ENCODE data around the gene QSOX2.

The QSOX2 gene

DNA sequence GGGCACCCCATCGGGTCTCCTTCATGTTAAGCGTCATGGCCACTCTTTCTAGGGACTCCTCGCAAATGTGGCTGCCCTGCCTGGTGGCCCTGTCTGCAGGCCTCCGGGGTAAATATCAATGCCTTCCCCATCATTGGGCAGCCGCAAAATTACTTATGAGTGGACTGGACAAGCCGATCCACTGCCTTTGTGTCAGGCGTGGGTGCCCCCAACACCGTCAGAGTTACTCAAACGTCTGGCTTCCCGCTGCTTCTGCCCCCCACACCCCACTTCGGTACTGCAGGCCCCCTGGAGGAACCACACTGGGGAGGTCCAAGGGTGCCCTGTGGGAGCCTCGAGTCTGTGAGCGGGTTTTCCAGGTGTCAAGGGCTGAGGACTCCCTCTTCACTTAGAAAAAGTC is 44.4 kb downstream of the QSOX2 start:
- no peak for DNase-seq

DNA sequence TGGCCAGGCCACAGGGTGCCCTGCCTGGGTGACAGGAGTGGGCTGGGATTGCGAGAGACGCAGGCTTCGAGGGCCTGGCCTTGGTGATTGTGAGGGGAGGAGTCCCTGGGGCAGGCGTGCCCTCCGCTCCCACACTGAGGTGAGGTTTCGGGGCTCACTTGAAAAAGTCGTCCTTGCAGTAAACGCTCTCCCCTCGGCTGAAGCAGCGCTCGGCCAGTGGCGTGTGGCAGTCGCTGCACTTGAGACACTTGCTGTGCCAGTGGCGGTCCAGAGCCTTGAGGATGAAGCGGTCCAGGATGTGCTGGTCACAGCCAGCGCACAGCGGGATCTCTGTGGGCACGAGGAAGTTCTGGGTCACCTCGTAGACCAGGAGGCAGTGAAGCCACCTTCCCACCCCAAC is 45.2 kb downstream of the QSOX2 start:
- no peak for DNase-seq

DNA sequence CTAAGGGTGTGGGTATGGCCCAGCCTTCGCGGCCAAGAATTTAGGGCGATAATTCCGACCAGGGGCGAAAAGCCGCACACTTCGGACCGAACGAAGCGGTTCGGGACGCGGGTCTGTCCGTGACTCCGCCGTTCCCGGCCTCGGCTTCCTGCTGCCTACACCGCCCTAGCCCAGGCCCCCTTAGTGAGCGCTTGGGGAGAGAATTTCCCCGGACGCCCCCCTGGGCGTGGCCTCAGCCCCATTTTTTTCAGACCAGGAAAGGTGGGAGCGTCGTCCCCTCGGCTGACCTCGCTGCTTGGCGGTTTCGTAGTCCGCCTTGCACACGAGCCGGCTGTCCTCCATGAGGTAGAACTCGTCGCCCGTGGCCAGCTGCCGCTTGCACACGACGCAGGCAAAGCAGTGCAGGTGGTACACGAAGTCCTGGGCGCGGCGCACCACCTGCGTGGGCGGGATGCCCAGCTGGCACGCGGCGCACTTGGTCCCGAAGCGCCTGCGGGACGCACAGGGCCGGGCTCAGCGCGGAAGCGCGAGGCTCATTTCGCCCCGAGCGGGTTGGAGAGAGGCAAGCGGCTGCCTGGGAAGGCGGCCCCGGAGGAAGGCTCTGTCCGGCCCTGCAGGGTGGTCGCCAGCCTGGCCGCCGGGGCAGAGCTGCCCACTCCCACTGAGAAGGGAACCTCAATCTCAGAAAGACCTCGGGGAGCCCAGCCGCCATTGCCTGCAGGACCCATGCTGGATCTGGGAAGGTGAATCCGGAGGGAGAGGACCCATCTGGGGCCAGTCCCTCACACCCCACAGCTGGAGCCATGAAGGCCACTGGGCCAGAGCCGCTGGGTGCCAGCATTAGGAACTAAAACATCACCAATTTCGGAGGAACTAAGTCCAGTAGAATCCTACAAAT is 46.0 kb downstream of the QSOX2 start:
- no peak for DNase-seq

DNA sequence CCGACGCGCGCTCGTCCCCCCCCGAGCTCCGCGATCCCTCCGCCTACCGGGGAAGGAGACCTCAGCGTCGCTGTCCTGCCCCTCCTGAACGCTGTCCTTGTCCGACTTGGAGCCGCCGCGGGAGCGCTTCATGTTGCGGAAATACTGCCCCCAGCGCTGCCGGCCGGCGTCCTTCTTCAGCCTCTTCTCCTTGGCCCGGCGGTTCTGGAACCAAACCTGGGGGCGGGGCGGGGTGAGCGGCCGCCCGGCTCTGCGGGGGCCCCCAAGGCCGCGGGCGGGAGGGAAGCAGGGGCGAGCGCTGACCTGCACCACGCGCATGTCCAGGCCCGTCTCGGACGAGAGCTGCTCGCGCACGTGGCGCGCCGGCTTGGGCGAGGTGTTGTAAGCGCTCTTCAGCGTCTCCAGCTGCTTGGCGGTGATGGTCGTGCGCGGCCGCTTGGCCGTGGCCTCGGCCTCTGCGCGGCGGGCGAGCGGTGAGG is 47.0 kb downstream of the QSOX2 start:
- DNase-seq, result no peak

DNA sequence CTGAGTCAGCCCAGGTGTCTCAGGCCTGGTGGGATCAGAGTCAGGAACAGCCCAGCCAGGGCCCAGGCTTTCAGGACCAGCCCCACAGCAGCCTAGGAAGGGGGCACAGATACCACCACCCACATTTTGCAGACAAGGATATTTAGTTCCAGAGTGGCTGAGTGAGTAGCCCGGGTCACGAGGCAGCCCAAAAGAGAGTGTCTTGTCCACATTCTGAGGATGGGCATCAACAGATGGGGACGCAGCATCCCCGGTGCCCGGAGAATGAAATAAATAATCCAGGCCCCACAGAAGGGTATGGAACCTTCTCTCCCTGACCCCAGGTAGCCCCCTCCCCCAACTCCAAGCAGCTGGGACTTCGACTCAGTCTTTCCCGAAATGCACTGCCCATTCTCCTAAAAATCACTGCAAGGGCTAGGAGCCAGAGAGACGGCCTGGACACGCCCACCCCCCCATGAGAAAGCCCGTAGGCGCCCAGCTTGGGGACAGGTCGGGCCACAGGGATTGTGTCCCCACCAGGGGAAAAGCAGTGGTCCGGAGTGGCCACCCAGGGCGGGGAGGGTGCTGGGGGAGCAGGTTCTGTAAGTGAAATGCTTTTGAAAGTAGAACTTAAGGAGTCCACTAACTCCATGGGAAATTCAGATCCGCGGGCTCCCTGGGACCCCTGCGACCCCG is 47.5 kb downstream of the QSOX2 start:
- DNase-seq, result no peak

DNA sequence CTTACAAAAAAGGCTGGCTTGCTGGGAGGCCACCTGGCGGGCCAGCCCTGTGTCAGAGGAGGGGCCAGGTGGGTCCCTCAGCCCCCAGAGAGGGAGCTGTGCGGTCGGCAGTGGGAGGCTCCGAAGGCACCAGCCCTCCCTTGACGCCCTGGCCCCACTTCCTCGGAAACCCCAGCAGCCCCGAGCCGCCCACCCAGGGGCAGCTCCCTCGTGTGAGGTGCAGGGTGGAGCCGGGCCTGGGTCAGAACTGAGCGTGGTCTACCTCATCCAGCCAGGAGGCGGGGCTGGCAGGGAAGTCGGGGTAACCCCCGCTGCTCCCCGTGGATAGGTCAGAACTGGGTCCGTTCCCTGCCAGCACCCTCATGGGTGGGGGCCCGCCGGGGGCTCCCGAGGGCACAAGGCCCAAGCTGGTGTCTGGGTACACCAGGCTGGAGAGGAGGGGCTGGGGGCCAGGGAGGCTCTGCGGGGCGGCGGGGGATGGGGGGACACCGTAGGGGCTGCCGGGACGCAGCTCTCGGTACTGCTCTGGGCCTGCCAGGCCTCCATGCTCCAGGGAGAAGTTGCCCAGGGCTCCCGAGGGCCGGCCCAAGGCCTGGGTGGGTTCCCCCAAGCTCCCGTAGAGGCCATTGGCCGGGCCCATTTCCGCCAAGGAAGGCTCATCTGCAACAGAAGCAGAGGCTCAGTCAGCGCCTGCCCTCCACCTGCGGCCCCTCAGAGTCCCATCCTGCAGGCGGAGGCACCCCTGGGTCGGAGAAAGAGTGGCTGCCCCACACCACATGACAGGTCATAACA is 48.3 kb downstream of the QSOX2 start:
- DNase-seq, result no peak

DNA sequence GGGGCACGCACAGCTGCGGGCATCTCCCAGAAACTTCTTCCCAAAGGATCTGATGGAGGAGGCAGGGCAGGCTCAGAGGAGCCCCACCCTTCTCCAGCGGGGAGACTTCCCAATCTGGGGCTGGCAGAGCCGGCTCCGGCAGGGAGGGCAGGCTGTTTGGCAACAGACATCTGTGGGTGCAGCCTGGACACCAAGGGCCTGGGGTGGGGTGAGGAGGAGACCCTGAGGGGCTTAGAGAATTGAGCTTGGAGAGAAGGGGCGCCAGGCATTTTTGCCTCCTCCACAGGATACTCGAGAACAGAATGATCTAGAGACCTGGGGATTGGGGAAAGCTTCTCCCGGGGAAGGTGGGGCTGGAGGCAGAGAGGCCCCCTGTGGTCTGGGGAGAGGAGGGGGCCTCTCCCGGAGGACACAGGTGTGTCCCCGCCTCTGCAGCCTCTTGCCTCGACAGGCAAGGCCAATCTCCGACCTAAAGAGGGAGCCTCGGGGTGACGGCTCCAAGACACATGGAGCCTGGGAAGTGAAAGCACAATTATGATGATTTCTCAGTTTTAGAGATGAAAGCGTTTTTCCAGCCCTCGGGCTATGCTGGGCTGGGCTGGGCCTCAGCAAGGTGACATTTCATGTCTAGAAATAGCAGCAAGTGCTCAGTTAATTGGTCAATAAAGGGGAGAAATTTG is 49.1 kb downstream of the QSOX2 start:
- no peak for DNase-seq

DNA sequence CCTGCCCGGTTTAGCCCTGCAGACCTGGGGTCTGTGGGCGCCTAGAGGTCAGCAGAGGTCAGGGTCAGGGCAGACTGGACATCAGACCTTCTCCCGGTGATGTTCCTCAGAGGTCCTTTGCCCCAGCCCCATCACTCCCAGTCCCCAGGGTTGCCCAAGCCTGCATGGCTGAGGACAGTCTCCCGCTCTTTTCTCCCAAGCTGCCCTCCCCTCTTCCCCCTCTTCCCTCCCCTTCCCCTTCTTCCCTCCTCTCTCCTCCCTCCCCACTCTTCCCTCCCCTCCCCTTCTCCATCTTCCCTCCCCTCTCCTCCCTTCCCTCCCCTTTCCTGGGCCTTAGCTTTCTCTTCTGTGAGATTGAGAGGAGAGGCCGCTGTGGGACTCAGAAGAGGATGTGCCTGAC is 51.1 kb downstream of the QSOX2 start:
- DNase-seq, result no peak

DNA sequence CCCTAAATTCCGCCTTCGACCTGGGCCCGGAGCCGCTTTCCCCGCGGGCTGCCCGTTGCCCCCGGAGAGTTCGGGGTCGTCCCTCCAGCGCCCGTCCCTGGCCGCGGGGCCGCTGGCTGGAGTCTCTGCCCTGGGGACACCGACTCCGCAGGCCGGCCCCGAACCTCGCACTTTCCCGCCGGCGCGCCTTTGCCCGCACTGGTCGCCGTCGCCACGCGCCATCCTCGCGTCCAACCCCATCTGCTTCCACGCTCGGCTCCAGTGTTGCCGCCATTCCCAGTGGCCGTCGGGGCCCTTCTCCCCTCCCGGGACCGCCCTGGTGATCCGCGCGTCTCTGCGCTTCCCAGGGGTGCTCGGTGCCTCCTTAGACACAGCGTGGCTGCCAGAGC is 51.7 kb downstream of the QSOX2 start:
- DNase-seq, result no peak

DNA sequence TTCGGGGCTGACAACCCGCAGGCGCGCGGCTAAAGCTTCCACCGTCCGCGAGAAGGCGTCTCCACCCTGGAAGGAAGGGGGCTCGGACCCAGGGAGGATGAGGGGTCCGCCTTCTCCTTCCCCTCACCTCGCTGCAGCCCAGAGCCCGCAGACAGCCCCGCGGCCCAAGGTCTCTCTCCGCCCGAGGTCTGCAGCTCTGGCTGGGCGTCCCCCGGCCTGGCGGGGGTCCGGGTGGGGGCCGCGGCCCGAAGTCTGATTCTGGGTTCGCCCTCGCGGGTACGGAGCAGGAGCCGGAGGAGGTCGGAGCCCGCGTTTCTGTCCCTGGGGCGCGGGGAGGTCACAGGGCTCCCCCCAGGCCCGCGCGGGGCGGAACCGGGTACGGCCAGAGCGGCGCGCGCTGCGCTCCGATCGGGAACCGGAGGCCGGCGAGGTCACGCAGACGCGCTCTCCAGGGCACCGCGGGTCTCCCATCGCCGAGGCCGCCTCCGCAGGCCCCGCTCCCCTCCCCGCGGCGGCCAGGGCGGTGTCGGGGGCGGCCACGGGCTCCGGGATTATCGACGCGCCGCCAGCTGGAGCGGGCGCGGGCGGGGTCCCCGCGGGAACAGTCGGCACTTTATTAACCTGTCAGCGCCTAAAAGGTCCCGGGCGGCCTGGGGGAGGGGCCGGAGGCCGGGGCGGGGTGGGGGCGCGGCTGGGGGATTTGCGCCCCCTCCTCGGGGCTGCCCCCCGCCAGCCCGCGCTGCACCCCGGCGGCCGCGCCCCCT is 52.3 kb downstream of the QSOX2 start:
- DNase-seq, result no peak

GRCh38 chr9:136192289-136193126 is 53.1 kb downstream of the QSOX2 start:
- no peak for DNase-seq

DNA sequence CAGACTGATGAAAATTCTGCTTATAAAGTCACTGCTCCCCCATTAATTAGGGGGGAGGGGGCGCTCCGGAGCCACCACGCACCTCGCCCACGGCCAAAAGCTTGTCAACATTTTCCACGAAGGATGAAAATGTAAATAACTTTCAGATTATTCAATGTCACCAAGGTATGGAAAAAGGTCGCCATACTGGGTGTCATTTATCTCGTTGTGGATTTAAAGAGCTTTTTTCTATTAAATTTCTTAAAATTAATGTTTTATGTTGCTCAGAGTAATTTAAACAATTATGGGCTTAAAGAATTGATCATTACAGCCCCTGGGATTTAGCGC is 53.7 kb downstream of the QSOX2 start:
- no peak for DNase-seq

DNA sequence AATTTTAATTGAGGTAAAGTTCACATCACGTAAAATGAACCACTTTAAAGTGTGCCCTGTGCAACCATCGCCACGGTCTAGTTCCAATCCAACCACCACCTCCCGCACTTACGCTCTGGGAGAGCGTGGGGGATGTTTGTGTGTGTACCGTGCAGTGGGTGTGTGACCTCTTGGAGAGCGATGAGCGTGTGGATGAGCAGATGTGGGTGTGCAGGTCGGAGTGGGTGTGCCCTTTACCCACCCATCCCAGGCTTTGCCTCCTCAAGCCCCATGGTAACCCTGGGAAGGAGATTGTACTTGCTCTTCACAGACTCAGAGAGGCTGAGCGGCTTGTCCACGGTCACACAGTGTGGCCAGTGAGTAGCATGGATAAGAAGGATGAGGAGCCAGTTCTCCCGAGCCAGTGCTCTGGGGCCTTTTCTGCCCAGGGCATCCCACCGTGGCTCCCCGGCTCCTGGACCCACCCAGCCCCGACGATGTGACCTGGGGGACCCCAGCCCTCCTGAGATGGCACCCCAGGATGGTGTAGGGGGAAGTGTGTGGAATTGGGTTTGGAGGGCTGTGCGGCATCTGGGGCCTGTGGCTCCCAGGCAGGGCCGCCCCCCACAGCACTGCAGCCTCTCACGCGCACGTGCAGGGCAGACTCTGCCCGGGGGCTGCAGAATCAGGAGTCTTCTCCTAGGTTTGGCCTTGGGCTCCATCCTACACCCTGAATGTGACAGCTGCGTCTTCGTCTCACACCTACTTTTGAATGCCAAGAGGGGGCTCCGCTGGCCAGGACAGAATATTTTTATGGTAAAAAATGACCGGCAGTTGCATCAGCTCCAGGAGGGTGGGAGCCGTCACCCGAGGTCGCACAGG is 54.3 kb downstream of the QSOX2 start:
- no peak for DNase-seq

- DNase-seq, result no peak
These were observed 55.0 kb downstream of the QSOX2 start for GRCh38 chr9:136190656-136191055.

GRCh38 chr9:136190237-136190601 is 55.4 kb downstream of the QSOX2 start:
- DNase-seq, result no peak

DNA sequence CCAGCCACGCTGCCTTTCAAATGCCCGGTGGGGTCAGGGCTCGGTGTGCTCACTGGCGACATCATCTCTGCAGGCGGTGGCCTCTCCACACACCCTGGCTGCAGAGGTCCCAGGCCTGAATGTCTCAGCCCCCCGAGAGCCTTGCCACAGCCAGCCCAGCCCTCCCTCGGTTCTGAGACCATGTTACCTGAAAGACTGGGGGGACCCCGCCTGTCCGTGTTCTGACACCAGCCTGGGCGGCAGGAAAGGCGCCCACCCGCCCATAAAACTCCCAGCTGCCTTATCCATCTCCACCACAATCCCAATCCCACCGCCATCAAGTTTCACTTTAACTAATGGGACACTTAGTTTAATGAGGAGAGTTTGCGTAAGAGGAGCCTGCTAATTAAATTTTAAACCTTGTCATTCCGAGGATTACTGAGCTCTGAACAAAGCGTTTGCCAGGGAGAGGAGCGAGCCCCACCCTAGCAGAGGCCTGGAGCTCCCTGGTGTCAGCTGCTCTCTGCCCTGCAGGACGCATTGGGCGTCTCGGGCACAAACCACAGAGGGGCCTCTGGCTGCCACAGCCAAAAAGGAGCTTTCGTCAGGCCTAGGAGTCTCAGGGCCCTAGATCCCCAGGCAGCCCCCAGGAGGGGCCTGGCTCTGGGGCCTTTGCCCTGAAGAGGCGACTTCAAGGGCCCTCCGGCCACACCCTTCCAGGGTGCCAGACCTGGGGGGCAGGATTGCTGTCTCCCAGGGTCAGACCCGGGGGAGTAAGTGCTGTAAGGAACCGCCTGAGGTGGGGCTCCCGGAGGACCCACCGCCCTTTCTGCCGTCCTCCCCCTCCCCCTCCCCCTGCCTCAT is 56.0 kb downstream of the QSOX2 start:
- DNase-seq, result no peak

DNA sequence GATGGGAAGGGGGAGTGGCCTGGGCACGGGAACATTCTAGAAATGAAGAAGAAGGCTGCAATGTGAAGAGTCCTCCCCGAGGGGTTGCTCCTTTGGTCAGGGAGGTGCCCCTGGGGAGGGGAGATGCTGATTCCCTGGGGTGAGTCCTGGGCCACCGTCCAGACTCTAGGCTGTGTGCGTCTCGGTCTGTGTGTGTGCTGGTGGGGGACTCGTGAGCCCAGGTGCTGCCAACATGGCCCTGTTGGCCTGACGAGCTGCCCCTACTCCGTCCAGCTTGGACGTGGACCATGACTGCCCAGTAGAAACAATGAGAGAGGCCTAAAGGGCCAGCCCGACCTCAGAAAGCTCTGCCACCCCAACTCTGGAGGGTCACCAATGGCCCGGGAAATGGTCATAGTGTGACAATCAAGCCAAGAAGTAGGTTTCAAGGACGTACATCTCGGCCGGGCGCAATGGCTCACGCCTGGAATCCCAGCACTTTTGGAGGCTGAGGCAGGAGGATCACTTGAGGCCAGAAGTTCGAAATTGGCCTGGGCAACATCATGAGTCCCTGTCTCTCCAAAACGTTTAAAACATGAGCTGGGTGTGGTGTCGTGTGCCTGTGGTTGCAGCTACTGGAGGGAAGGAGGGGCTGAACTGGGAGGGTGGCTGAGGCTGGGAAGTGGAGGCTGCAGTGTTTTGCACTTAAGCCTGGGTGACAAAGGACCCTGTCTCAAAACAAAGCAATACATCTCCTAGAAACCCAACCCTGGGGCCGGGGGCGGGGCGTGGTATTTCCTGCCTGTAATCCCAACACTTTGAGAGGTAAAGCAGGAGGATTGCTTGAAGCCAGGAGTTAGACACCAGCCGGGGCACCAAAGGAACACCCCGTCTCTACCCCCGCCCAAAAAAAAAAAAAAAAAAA is 57.7 kb downstream of the QSOX2 start:
- DNase-seq, result no peak

DNA sequence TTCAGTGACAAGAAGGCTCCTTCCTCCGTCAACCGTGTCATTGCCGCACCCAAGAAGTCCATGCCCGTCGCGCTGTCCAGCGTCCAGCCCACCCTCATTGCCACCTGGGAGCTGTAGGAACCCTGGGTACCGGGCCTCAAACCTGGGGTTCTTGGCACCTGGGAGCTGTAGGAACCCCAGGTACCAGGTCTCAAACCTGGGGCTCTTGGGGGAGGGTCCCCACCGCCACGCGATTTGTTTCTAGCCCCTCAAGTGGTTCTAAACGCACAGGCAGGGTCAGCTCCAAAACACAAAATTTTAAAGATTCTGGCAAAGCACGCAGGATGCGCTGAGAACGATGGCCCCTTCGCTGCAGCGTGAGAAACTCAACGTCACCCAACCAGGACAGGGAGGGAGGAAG is 58.4 kb downstream of the QSOX2 start:
- no peak for DNase-seq
